ENCODE results near the gene NBDY. TPM values are rescaled to one million over a fixed set of nuclear protein-coding genes. Genes with fewer than 3 reads are reported as not detected.
A peak's percentile ranks its signal among the peaks of the same experiment; 100 is the strongest.
"Not testable (repeated sequence)": the region's sequence is repeated elsewhere in the genome, so short reads cannot be mapped to it uniquely, and the experiment has no call there.

Gene NBDY, protein sequence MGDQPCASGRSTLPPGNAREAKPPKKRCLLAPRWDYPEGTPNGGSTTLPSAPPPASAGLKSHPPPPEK
- 10 to 100 TPM; 26.9 to 36.8 (median 34.8) TPM for total RNA-seq
- 19.3 TPM for polyA plus RNA-seq
- long read RNA-seq, donor 1, transcript NBDY-201 (3 exons, 1,529 nt), result major isoform, 20 of 23 reads
- long read RNA-seq, donor 1, partial matches to known transcripts, result 1 of 23 reads
- long read RNA-seq, donor 1, other reads (novel, unspliced or antisense), result 1 of 23 reads
- long read RNA-seq, donor 2, transcript NBDY-201 (3 exons, 1,529 nt), result major isoform, 18 of 19 reads
- long read RNA-seq, donor 2, partial matches to known transcripts, result 0 of 19 reads
- long read RNA-seq, donor 2, other reads (novel, unspliced or antisense), result 1 of 19 reads
- long read RNA-seq, donor 3, transcript NBDY-201 (3 exons, 1,529 nt), result major isoform, 23 of 24 reads
- long read RNA-seq, donor 3, partial matches to known transcripts, result 0 of 24 reads
- long read RNA-seq, donor 3, other reads (novel, unspliced or antisense), result 0 of 24 reads
- long read RNA-seq, donor 4, transcript NBDY-201 (3 exons, 1,529 nt), result major isoform, 17 of 19 reads
- long read RNA-seq, donor 4, partial matches to known transcripts, result 1 of 19 reads
- long read RNA-seq, donor 4, other reads (novel, unspliced or antisense), result 0 of 19 reads

DNA sequence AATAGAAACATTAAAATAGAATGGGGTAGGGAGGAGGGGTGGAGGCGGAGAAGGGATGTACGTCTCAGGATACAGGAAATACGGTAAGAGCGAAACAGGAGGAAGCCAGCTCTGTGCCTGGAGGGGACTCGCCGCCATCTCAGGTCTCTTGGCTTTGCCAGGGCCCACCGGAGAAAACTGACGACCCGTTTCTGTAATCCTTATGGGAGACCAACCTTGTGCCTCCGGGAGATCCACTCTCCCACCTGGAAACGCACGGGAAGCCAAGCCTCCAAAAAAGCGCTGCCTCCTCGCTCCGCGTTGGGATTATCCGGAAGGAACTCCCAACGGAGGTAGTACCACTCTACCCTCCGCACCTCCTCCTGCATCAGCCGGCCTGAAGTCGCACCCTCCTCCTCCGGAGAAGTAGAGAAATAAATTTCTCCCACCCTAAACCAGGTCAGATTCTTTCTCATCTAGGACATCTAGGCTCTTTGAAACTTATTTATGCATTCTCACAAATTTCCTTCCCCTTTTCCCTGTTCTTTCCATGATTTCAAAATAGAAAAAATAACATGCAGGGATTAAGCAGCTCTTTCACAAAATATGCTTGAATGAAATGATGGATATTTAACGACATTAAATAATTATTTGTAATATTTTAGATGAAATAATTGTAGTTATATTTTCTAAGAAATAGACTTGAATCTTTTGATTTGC is at the start of gene NBDY:
NBDY (plus strand) TSS at position 92 of the 699 bp plus-strand sequence; CDS start at position 203, 111 bp downstream.
- Histone ChIP-seq H3K4me3 (ENCODE audit: low read length) (peak within 1 kb of the TSS; percentile 97), H3K27ac (ENCODE audit: low read length) (peak within 1 kb of the TSS; percentile 97), H3K9me3 (ENCODE audit: control insufficient read depth, low read length) (no peaks in the 10 kb centered on the region), H3K27me3 (ENCODE audit: control insufficient read depth, insufficient read depth) (no peaks in the 10 kb centered on the region), H3K4me1 (ENCODE audit: control insufficient read depth, insufficient read depth, low read length) (no peaks in the 10 kb centered on the region)
- DNase-seq, result peak; percentile 22 to 54 (median 50)
- peak; percentile 95 to 97 for ATAC-seq
- intact Hi-C loops (cut with DNase I), result no loop called here
- under 1% methylated on average over 23 of the region's 23 CpGs for WGBS

DNA sequence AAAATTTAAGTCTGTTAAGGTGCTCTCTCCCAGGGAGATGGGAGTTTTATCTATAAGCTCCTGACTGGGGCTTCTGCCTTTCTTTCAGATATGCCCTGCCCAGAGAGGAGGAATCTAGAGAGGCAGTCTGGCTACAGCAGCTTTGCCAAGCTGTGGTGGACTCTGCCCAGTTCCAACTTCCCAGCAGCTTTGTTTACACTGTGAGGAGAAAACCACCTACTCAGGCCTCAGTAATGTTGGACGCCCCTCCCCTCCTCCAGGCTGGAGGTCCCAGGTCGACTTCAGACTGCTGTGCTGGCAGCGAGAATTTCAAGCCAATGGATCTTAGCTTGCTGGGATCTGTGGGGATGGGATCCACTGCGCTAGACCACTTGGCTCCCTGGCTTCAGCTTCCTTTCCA is 24.5 kb upstream of the NBDY start:
- H3K9me3 ChIP-seq (ENCODE audit: control insufficient read depth, low read length); intact Hi-C loops (cut with DNase I); H3K27me3 ChIP-seq (ENCODE audit: control insufficient read depth, insufficient read depth); H3K4me1 ChIP-seq (ENCODE audit: control insufficient read depth, insufficient read depth, low read length); ATAC-seq; H3K27ac ChIP-seq (ENCODE audit: low read length); H3K4me3 ChIP-seq (ENCODE audit: low read length): not testable (repeated sequence)
- DNase-seq, result peak in 1 of 3 donors; percentile 0
- WGBS, result 83% methylated on average over 4 of the region's 4 CpGs

DNA sequence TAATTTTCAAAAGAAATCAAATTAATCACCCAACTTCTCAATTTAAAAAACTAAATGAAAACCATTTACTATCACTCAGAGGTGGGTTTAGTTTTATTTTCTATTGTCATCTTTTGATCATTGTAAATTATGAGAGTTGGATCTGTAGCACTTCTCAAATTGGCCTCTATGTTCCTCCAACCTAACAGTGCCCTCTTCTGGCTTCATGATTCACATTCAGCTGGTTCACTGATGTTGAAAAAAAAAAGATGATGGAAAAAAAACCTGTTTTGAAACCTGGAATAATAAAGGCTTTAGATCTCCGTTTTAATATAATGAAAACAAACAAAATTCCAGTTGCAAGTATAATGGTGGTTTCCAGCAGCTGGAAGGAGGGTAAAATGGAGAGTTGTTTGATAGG is 2.4 kb upstream of the NBDY start:
- DNase-seq (no peak), ATAC-seq (no peak)
- Histone ChIP-seq H3K4me1 (ENCODE audit: control insufficient read depth, insufficient read depth, low read length) (no peaks in the 10 kb centered on the region), H3K4me3 (ENCODE audit: low read length) (no peak overlapping the region), H3K27me3 (ENCODE audit: control insufficient read depth, insufficient read depth) (no peaks in the 10 kb centered on the region), H3K9me3 (ENCODE audit: control insufficient read depth, low read length) (no peaks in the 10 kb centered on the region), H3K27ac (ENCODE audit: low read length) (no peak overlapping the region)
- WGBS, result 4% methylated on average over 1 of the region's 1 CpG
- intact Hi-C loops (cut with DNase I), result no loop called here

DNA sequence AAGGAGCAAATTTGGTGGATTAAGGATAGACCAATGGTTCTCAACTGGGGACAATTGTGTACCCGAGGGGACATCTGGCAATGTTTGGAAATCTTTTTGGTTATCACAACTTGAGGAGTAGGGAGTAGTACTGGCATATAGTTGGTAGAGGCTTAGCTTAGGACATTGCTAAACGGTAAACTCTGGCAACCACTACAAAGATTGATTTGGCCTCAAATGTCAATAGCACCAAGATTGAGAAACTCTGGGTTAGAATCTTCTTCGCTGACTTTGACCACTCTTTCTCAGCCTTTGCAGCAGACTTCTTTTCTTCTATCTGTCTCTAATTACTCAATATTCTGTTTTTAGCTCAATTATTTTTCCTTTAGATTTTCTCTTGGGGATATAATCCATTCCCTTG is 1.5 kb upstream of the NBDY start:
- Histone ChIP-seq H3K4me1 (ENCODE audit: control insufficient read depth, insufficient read depth, low read length) (no peaks in the 10 kb centered on the region), H3K4me3 (ENCODE audit: low read length) (no peak overlapping the region), H3K27ac (ENCODE audit: low read length) (no peak overlapping the region), H3K9me3 (ENCODE audit: control insufficient read depth, low read length) (no peaks in the 10 kb centered on the region), H3K27me3 (ENCODE audit: control insufficient read depth, insufficient read depth) (no peaks in the 10 kb centered on the region)
- ATAC-seq (no peak), DNase-seq (no peak)
- 67% methylated on average over 3 of the region's 3 CpGs for WGBS
- intact Hi-C loops (cut with DNase I), result no loop called here

DNA sequence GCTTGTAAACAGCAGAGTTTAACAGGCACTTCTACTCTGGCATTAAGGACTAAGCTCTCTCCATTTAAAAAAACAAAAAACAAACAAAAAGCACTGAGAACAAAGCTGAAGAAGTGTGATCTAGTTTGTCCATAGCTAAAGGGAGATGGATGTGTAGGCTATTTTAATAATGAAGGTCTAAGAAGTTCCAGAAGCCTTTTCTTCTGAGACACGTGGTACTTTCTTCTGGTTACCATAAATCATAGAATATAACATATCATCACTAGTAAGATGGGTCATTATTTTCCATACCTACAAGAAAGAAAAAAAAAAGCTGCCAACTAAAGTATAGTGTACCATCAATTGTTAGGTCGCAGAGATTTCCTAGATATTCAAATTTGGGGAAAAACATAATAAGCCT is 722 bp upstream of the NBDY start:
- no peaks in the 10 kb centered on the region for H3K27me3 ChIP-seq (ENCODE audit: control insufficient read depth, insufficient read depth)
- intact Hi-C loops (cut with DNase I), result no loop called here
- 26% methylated on average over 2 of the region's 2 CpGs for WGBS
- H3K4me1 ChIP-seq (ENCODE audit: control insufficient read depth, insufficient read depth, low read length), result no peaks in the 10 kb centered on the region
- H3K4me3 ChIP-seq (ENCODE audit: low read length), result no peak overlapping the region
- DNase-seq, result no peak
- H3K27ac ChIP-seq (ENCODE audit: low read length), result no peak overlapping the region
- H3K9me3 ChIP-seq (ENCODE audit: control insufficient read depth, low read length), result no peaks in the 10 kb centered on the region
- no peak for ATAC-seq

DNA sequence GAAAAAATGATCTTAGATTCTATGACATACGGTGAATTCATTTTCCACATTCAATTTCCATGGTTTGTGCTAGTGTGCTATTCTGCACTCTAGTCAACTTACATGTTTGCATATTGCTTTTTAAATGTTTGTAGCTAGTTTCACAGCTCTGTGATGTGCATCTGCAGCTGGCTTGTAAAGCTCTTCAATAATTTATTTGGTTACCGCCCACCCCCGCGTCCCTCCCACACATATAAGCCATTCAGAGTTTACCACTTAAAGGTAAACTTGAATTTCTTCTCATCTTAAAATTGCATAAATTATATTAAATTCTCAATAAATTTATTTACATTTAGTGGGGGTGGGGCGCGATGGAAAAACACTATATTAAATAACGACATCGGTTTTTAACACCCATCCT is 291 bp upstream of the NBDY start:
- Histone ChIP-seq H3K4me3 (ENCODE audit: low read length) (peak overlapping the region; percentile 97), H3K27ac (ENCODE audit: low read length) (no peak overlapping the region), H3K9me3 (ENCODE audit: control insufficient read depth, low read length) (no peaks in the 10 kb centered on the region), H3K27me3 (ENCODE audit: control insufficient read depth, insufficient read depth) (no peaks in the 10 kb centered on the region), H3K4me1 (ENCODE audit: control insufficient read depth, insufficient read depth, low read length) (no peaks in the 10 kb centered on the region)
- WGBS, result 3% methylated on average over 8 of the region's 8 CpGs
- DNase-seq (peak in 1 of 3 donors; percentile 28), ATAC-seq (peak; percentile 31 to 56)
- intact Hi-C loops (cut with DNase I), result no loop called here

DNA sequence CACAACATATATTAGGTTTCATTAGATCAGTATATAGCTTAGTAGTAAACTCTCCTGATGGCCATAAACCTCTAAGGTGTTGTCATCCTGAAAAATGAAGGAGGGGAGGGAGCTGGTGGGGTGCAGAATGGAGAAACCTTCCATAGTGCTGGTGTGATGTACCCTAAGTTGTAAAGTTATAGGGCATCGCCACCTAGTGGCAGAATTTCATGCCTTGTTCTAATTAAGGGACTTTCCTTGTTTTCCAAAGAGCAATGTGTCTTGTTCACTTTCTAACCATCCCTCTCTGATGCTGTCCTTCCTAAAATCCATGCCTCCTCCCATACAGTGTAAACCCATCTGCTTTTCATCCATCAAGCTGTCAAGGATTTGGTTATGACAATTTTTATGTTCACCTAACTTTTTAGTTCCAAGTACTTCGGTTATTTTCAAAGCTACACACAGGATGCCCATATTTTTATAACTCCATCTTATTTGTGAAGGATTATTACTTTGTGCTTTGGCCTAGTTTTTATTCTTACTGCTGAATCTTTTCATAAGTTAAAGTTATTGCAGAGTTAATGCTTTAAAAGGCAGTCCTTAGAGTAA is 4.5 kb downstream of the NBDY start:
- H3K4me1 ChIP-seq (ENCODE audit: control insufficient read depth, insufficient read depth, low read length), result no peaks in the 10 kb centered on the region
- WGBS, result 53% methylated on average over 2 of the region's 2 CpGs
- no peaks in the 10 kb centered on the region for H3K27me3 ChIP-seq (ENCODE audit: control insufficient read depth, insufficient read depth)
- H3K4me3 ChIP-seq (ENCODE audit: low read length), result no peak overlapping the region
- DNase-seq (peak; percentile 38 to 49 (median 46)), ATAC-seq (peak in 1 of 2 donors; percentile 42)
- no peaks in the 10 kb centered on the region for H3K9me3 ChIP-seq (ENCODE audit: control insufficient read depth, low read length)
- intact Hi-C loops (cut with DNase I), result no loop called here
- H3K27ac ChIP-seq (ENCODE audit: low read length), result no peak overlapping the region

DNA sequence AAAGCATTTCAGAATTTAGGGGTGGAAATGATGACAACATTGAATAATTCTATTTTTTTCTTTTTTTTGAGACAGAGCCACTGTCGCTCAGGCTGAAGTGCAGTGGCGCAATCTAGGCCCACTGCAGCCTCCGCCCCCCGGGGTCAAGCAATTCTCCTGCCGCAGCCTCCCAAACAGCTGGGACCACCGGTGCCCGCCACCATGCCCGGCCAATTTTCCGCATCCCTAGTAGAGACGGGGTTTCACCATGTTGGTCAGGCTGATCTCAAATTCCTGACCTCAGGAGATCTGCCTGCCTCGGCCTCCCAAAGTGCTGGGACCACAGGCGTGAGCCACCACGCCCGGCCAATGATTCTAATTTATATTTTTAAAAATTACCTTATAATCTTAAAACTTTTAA is 7.2 kb downstream of the NBDY start:
- Histone ChIP-seq H3K27me3 (ENCODE audit: control insufficient read depth, insufficient read depth) (no peaks in the 10 kb centered on the region), H3K4me1 (ENCODE audit: control insufficient read depth, insufficient read depth, low read length) (no peaks in the 10 kb centered on the region), H3K27ac (ENCODE audit: low read length) (no peak overlapping the region), H3K9me3 (ENCODE audit: control insufficient read depth, low read length) (no peaks in the 10 kb centered on the region), H3K4me3 (ENCODE audit: low read length) (no peak overlapping the region)
- 96% methylated on average over 14 of the region's 14 CpGs for WGBS
- ATAC-seq (no peak), DNase-seq (no peak)
- intact Hi-C loops (cut with DNase I), result no loop called here

DNA sequence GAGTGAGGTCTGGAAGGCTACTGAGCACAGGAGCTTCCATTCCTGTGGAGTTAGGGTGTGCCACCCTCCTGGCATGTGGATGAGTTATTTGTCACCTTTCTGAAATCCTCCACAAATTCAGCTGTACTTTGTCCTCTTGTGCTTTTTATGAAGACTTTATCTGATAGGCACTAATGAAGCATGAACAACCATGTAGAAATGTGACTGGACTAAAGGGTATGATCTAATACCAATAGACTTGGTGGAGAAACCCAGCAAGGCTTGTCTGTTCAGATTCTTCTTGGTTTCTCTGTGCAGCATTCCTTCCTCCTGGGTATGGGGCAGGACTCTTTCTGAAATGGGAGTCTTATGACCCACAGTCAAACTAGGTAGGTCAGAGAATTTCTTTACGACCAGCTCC is 9.6 kb downstream of the NBDY start:
- H3K4me3 ChIP-seq (ENCODE audit: low read length), result no peak overlapping the region
- DNase-seq (no peak), ATAC-seq (no peak)
- no peaks in the 10 kb centered on the region for H3K4me1 ChIP-seq (ENCODE audit: control insufficient read depth, insufficient read depth, low read length)
- intact Hi-C loops (cut with DNase I), result no loop called here
- no peak overlapping the region for H3K27ac ChIP-seq (ENCODE audit: low read length)
- H3K9me3 ChIP-seq (ENCODE audit: control insufficient read depth, low read length), result no peaks in the 10 kb centered on the region
- no peaks in the 10 kb centered on the region for H3K27me3 ChIP-seq (ENCODE audit: control insufficient read depth, insufficient read depth)
- WGBS, result 71% methylated on average over 1 of the region's 1 CpG

DNA sequence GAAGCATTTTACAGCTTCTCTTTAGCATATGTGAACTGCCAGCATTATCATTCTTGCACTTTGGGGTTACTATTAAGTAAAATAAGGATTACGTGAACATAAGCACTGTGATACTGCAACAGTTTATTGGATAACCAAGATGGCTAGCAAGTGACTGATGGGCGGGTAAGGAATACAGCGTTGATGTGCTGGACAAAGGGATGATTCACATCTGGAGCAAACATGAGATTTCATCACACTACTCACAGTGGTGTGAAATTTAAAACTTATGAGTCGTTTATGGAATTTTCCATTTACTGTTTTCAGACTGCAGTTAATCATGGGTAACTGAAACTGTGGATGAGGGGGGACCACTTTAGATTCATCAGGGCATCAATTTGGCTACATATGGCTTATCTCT is 16.0 kb downstream of the NBDY start:
- Histone ChIP-seq H3K27me3 (ENCODE audit: control insufficient read depth, insufficient read depth) (no peaks in the 10 kb centered on the region), H3K9me3 (ENCODE audit: control insufficient read depth, low read length) (no peaks in the 10 kb centered on the region), H3K4me1 (ENCODE audit: control insufficient read depth, insufficient read depth, low read length) (no peaks in the 10 kb centered on the region), H3K4me3 (ENCODE audit: low read length) (no peak overlapping the region), H3K27ac (ENCODE audit: low read length) (no peak overlapping the region)
- WGBS, result 65% methylated on average over 4 of the region's 4 CpGs
- ATAC-seq (peak in 1 of 2 donors; percentile 48), DNase-seq (no peak)
- intact Hi-C loops (cut with DNase I), result no loop called here

DNA sequence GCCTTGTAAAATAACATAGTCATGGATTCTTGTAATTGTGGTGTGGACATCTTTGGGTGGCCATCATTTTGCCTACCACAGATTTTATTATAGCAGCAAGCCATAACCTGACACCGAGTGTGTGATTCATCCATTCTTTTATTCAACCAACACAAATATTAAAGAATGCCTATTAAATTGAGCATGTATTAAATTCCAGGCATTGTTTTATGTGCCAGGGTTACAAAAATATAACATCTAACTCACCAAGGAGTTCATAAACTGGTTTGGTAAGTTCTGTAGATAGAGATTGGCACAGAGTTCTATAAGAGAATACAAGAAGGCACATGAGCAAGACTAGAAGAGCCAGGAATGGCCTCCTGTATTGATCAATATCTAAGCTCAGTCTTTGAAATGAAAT is 18.0 kb downstream of the NBDY start:
- Histone ChIP-seq H3K4me3 (ENCODE audit: low read length) (no peak overlapping the region), H3K9me3 (ENCODE audit: control insufficient read depth, low read length) (no peaks in the 10 kb centered on the region), H3K27ac (ENCODE audit: low read length) (no peak overlapping the region), H3K27me3 (ENCODE audit: control insufficient read depth, insufficient read depth) (no peaks in the 10 kb centered on the region), H3K4me1 (ENCODE audit: control insufficient read depth, insufficient read depth, low read length) (no peaks in the 10 kb centered on the region)
- intact Hi-C loops (cut with DNase I), result no loop called here
- DNase-seq (no peak), ATAC-seq (no peak)
- WGBS, result 98% methylated on average over 1 of the region's 1 CpG
